Astrocyte (in vitro differentiated cells and primary cell): ENCODE results near the gene CASK. TPM values are rescaled to one million over a fixed set of nuclear protein-coding genes. Genes with fewer than 3 reads are reported as not detected.

Experiments
- DNase-seq: peaks from one replicate; pipeline ENCODE4 v3.0.0-alpha.2; 2010; ENCODE audit warnings: low read depth
- FAIRE-seq: peaks from 2 replicates; lab custom pipeline; 2011; peaks lifted over from hg19 to GRCh38; lab: Jason Lieb, UNC
- H2AFZ ChIP-seq: 2 replicates; pipeline ENCODE4 v1.6.0; 2012; ENCODE audit warnings: low read depth, low read length, inconsistent platforms
- H3K27ac ChIP-seq: 2 replicates; pipeline ENCODE4 v1.5.1; 2011; ENCODE audit warnings: low read depth, low read length, inconsistent platforms
- H3K27me3 ChIP-seq: 2 replicates; pipeline ENCODE4 v1.6.0; 2011; ENCODE audit warnings: low read length, inconsistent platforms; ENCODE audit not compliant: insufficient read depth
- H3K36me3 ChIP-seq: 2 replicates; pipeline ENCODE4 v1.5.1; 2011; ENCODE audit warnings: low read length, inconsistent platforms; ENCODE audit not compliant: insufficient read depth
- H3K4me1 ChIP-seq: 2 replicates; pipeline ENCODE4 v1.5.1; 2011; ENCODE audit warnings: low read length, inconsistent platforms; ENCODE audit not compliant: insufficient read depth
- H3K4me2 ChIP-seq: 2 replicates; pipeline ENCODE4 v1.6.0; 2012; ENCODE audit warnings: low read length, inconsistent platforms
- H3K4me3 ChIP-seq: 2 replicates; pipeline ENCODE4 v1.5.1; 2011; ENCODE audit warnings: low read depth, mild to moderate bottlenecking, low read length, inconsistent platforms; ENCODE audit not compliant: insufficient read depth
- H3K79me2 ChIP-seq: 2 replicates; pipeline ENCODE4 v1.6.0; 2012; ENCODE audit warnings: mild to moderate bottlenecking, low read length, inconsistent platforms; ENCODE audit not compliant: insufficient read depth
- H3K9ac ChIP-seq: 2 replicates; pipeline ENCODE4 v1.6.0; 2012; ENCODE audit warnings: mild to moderate bottlenecking, low read length, inconsistent platforms
- H3K9me3 ChIP-seq: 2 replicates; pipeline ENCODE4 v1.5.1; 2012; ENCODE audit warnings: low read depth, mild to moderate bottlenecking, low read length, inconsistent platforms; ENCODE audit not compliant: insufficient read depth
- H4K20me1 ChIP-seq: 2 replicates; pipeline ENCODE4 v1.6.0; 2012; ENCODE audit warnings: low read length, inconsistent platforms; ENCODE audit not compliant: insufficient read depth
- H3K27ac Mint-ChIP-seq: one replicate; pipeline ENCODE4 v1.8.0; 2021; ENCODE audit warnings: mild to moderate bottlenecking, mixed read lengths; ENCODE audit not compliant: unreplicated experiment
- H3K27me3 Mint-ChIP-seq: one replicate; pipeline ENCODE4 v1.8.0; 2021; ENCODE audit warnings: low read depth, mixed read lengths; ENCODE audit not compliant: unreplicated experiment
- H3K36me3 Mint-ChIP-seq: one replicate; pipeline ENCODE4 v1.8.0; 2021; ENCODE audit warnings: low read depth, mixed read lengths; ENCODE audit not compliant: unreplicated experiment
- H3K4me1 Mint-ChIP-seq: one replicate; pipeline ENCODE4 v1.8.0; 2021; ENCODE audit warnings: low read depth, mixed read lengths; ENCODE audit not compliant: unreplicated experiment
- H3K4me3 Mint-ChIP-seq: one replicate; pipeline ENCODE4 v1.8.0; 2021; ENCODE audit warnings: mild to moderate bottlenecking, moderate library complexity, mixed read lengths; ENCODE audit not compliant: unreplicated experiment
- H3K9me3 Mint-ChIP-seq: one replicate; pipeline ENCODE4 v1.8.0; 2021; ENCODE audit warnings: mild to moderate bottlenecking, mixed read lengths; ENCODE audit not compliant: unreplicated experiment
- CTCF ChIP-seq: IDR thresholded peaks from 2 replicates; pipeline ENCODE4 v1.5.1; 2011; ENCODE audit warnings: low read depth, mild to moderate bottlenecking, inconsistent platforms, low read length, moderate library complexity; ENCODE audit not compliant: insufficient read depth
- EZH2 ChIP-seq: IDR thresholded peaks from 2 replicates; pipeline ENCODE4 v1.6.1; 2012; ENCODE audit warnings: mild to moderate bottlenecking, low read length, inconsistent platforms; ENCODE audit not compliant: insufficient read depth
- total RNA-seq: library from RNA; stranded (reverse); gene quantifications from 2 replicates; pipeline ENCODE4 v1.2.1, GENCODE V29; 2021

Gene CASK
- total RNA-seq, 1 donor from 2014 or later: 99.3 TPM

DNA sequence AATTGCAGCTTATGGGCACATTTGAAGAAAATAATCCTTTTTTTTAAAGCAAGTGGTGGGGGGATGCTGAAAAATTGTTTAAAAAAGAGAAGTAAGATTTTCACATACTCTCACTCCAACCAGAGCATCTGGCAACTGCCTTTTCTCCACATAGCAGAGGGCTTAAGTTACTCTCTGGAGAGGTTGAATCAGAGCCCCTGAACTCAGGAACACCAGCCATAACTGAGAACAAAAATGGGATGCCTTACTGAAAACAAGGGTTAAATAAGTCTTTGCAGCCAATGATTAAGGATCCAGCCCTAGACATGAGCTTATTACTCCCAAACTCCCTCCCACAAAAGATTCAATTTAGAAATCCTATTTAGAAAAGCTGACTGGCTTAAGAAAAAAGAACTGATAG lies 27.5 kb downstream of the CASK start:
- Histone ChIP-seq H3K36me3 (no peaks in the 10 kb centered on the region), H3K27ac (no peak overlapping the region), H4K20me1 (peaks cover 6% of the 10 kb centered on the region), H3K4me1 (no peaks in the 10 kb centered on the region), H3K4me3 (no peak overlapping the region), H3K9me3 (no peaks in the 10 kb centered on the region), H3K79me2 (no peaks in the 10 kb centered on the region), H3K4me2 (no peak overlapping the region), H3K9ac (no peak overlapping the region), H2AFZ (no peak overlapping the region), H3K27me3 (no peaks in the 10 kb centered on the region)
- DNase-seq (no peak), FAIRE-seq (no peak)
- H3K4me1 Mint-ChIP-seq: peaks cover 10% of the 10 kb centered on the region
- H3K4me3 Mint-ChIP-seq: no peak overlapping the region
- peaks cover 4% of the 10 kb centered on the region for H3K9me3 Mint-ChIP-seq
- H3K27ac Mint-ChIP-seq: no peak overlapping the region
- H3K27me3 Mint-ChIP-seq: no peaks in the 10 kb centered on the region
- H3K36me3 Mint-ChIP-seq: peaks cover 11% of the 10 kb centered on the region
- TF ChIP-seq CTCF (no peak), EZH2 (no peak)

DNA sequence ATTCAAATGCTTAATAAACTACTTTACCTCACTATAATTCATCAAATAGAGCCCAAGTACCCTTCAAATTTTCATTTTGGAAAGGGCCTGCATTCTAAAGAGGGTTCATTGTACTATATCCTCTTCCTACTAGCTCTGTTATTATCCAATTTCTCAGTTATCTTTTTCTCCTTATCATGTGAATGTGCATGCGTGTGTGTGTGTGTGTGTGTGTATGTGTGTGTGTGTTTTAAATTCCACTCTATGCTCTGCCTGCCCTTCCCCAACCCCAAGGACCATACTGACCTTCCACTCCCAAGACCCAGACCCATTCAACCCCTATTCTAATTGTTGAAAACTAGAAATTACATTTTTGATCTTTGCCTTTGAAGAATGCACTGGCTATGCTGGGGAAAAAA lies 33.3 kb downstream of the CASK start:
- no peak for FAIRE-seq
- no peaks in the 10 kb centered on the region for H3K27me3 ChIP-seq
- DNase-seq: no peak

More for the DNA sequence above, 33.3 kb downstream of the CASK start:
- H3K4me2 ChIP-seq: no peak overlapping the region
- H2AFZ ChIP-seq: no peak overlapping the region
- H3K9me3 Mint-ChIP-seq: no peaks in the 10 kb centered on the region
- H3K27me3 Mint-ChIP-seq: no peaks in the 10 kb centered on the region
- H3K36me3 Mint-ChIP-seq: peaks cover 2% of the 10 kb centered on the region
- no peak overlapping the region for H3K4me3 ChIP-seq
- no peaks in the 10 kb centered on the region for H3K4me1 ChIP-seq
- H3K27ac Mint-ChIP-seq: no peak overlapping the region
- no peaks in the 10 kb centered on the region for H3K9me3 ChIP-seq
- peaks cover 13% of the 10 kb centered on the region for H3K79me2 ChIP-seq
- H3K4me1 Mint-ChIP-seq: peaks cover 4% of the 10 kb centered on the region
- H3K36me3 ChIP-seq: no peaks in the 10 kb centered on the region
- H4K20me1 ChIP-seq: peaks cover 6% of the 10 kb centered on the region
- TF ChIP-seq CTCF (no peak), EZH2 (no peak)
- H3K27ac ChIP-seq: no peak overlapping the region
- H3K4me3 Mint-ChIP-seq: no peak overlapping the region
- H3K9ac ChIP-seq: no peak overlapping the region
